Stimulated activated CD8-positive, alpha-beta memory T cell treated with anti-CD3 and anti-CD28 coated beads, Interleukin-12 subunit alpha, Interleukin-12 subunit beta, amount 100 ng/mL, for 4 hours (primary cell): Measurements from ENCODE around the gene SUCLG2.

Source experiments
- DNase-seq: peaks from one replicate; pipeline ENCODE4 v3.0.0-alpha.2; 2020; ENCODE audit warnings: low read depth

SUCLG2 gene, protein sequence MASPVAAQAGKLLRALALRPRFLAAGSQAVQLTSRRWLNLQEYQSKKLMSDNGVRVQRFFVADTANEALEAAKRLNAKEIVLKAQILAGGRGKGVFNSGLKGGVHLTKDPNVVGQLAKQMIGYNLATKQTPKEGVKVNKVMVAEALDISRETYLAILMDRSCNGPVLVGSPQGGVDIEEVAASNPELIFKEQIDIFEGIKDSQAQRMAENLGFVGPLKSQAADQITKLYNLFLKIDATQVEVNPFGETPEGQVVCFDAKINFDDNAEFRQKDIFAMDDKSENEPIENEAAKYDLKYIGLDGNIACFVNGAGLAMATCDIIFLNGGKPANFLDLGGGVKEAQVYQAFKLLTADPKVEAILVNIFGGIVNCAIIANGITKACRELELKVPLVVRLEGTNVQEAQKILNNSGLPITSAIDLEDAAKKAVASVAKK

DNA sequence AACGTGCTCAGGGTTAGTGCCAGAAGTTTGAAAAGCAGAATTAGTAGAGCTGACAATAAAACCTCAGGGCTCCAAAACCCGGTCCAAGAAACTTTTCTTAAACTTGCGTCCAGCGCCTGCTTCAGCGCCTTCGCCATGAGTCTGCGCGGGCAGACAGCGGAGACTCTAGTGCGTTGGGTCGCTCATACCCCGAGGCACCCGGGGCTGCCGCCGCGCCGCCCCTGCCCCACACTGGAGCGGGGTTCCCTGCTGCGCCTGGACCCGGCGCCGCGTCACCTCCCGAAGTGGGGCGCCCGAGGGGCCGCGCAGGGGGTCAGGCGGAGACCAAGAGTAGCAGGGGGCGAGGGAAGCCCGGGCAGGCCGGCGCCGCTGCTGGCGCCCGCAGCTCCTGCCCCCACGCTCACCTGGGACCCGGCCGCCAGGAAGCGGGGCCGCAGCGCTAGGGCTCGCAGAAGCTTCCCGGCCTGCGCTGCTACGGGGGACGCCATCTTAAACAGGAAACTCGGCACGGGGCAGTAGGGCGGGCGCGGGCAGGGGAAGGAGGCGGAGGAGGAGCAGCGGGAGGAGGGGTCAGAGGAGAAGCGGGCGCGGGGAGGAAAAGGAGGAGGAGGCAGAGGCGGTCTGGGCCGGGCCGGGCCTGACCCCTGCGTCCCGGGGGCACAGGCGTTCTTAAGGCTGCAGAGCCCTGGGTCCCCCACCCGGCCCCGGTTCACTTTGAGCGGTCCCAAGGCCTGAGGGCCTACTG lies at the start of gene SUCLG2:
Gene SUCLG2 (minus strand): TSS at position 514 of the 745 bp plus-strand sequence. CDS start 26 bp downstream, at position 488.
- DNase-seq, result peak; percentile 70

DNA sequence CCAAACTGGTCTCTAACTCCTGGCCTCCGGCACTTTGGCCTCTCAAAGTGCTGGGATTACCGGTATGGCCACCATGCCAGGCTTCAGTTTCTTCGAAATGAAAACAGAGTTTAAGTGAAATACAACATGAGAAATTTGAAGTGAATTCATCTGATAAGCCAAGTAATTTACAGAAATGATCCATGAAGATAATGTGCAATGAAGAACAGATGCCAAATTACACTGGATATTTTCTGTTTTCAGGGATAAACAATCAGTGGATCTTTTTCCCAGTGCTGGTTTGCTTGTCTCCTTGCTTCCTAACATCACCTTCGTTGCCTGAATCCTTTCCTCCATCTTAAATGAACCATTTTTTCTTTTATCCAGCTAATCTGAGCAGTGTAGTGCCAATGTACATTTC lies 46.2 kb upstream of the SUCLG2 start:
- DNase-seq, result no peak

DNA sequence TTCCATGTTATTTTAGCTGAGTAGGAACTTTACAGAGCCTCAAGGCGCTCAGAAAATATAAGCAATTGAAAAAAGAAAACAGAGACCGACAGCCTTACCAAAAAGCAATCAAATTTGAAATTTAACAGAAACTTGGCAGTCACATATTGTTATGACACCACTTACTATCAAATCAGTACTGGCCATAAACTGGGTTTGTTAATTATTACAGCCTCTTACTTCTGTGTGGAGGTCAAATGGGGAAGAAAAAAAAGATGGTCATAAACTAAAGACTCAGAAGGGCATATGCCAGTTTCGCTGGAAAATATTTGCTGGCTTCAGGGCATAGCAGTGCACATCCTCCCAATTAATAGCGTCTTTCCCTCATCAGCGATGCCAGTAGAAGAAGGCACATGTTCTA lies 45.5 kb upstream of the SUCLG2 start:
- DNase-seq, result no peak

DNA sequence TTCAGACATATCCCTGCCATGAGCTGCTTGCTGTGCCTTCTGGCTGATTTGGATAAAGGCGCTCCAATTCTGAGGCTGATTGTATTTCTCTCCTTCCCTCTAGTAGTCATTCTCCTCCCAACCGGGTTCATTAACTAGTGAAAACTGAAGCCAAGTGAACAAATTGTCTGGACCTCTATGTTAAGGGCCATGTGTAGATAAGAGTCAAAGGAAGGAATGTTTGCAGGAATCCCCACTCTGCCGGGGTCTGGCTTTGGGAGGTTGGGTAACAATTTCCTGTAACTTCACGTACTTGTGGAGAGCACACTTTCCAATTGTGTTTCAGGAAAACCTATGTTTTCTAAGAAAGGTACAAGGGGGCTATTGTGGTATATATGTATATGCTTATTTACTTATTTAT lies 38.2 kb upstream of the SUCLG2 start:
- DNase-seq, result no peak

DNA sequence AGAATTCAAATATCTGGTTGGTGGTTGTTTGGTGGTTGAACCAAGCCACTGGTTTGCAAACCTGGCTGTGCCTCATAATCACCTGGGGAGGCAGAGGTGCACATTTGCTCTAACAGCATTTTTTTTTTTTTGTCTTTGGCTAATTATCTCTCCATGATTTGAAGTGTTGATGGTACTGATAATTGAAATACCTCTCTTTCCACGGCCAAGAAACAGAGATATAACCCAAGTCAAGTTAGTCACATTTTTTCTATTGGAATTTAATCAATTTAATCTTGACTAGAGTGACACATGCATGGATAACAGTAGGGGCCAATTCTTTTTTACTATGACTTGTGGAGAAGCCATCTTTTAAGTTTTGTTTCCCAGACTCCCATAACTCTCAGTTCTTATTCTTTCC lies 37.5 kb upstream of the SUCLG2 start:
- no peak for DNase-seq

DNA sequence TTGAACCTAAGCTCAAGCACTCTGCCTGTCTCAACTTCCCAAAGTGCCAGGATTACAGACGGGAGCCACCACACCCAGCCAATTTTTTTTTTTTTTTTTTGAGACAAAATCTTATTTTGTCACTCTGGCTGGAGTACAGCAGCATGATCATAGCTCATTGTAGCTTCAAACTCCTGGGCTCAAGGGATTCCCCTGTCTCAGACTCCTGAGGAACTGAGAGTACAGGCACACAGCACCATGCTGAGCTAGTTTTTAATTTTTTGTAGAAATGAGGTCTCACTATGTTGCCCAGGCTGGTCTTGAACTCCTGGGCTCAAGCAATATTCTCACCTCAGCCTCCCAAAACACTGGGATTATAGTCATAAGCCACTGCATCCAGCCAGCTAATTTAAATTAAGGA lies 36.8 kb upstream of the SUCLG2 start:
- no peak for DNase-seq

DNA sequence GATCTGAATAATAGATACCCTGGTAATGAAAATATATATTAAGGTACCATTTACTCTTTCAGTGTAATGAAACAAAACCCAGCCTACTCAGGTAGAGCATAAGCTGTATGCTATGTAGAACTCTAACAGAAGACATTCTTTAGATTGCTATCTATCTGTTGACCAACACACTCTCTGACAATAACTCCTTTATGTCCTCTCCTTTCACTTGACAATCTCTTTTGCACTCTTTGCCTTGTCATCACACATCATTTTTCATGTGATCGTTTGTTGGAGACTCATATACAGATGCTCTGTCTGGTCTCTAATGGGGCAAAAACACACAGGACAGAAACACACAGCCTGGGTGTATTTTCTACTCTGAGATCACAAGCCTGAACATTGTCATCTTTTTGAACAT lies 35.4 kb upstream of the SUCLG2 start:
- DNase-seq, result no peak

DNA sequence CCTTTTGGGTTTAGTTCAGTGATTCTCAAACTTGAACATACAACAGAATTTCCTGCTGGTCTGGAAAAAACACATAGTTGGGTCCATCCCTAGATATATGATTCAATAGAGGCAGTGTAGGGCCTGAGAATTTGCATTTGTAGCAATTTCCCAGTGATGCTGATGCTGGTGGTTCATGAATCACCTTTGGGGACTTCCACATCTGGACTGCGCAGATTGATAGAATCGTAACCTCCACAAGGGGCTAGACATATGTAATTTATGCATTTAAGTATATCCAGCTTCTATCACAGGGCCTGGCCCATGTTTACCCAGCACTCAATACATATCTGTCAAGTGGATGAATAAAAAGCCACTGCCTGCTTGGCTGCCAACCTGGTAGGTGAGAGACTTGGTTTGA lies 33.8 kb upstream of the SUCLG2 start:
- no peak for DNase-seq

DNA sequence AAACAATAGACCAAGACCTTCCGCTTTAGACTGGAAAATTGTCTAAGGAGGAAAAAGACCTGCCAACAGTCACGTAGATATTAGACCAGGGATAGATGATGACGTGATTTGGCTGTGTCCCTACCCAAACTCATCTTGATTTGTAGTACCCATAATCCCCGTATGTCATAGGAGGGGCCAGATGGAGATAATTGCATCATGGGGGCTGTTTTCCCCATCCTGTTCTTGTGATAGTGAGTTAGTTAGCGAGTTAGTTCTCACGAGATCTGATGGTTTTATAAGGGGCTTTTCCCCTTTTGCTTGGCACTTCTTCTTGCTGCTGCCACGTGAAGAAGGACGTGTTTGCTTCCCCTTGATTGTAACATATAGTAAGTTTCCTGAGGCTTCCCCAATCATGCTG lies 31.7 kb upstream of the SUCLG2 start:
- no peak for DNase-seq

DNA sequence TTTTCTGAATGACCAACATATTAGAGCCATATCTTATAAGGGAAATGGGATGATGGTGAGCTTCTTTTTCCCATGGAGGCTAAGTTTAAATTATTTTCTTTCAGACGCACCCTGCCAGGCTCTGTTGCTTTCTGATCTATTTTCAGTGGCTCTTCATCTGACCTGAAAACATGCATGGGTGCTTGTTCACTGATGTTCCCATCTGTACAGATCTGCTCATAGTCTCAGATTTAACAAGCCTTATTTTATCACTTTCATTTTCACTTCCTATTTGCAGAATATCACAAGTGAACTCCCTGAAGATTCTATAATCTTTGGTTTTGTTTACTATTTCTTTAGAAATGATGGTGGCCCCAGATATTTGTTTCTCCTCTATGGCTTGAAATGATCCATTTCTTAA lies 31.1 kb upstream of the SUCLG2 start:
- no peak for DNase-seq

DNA sequence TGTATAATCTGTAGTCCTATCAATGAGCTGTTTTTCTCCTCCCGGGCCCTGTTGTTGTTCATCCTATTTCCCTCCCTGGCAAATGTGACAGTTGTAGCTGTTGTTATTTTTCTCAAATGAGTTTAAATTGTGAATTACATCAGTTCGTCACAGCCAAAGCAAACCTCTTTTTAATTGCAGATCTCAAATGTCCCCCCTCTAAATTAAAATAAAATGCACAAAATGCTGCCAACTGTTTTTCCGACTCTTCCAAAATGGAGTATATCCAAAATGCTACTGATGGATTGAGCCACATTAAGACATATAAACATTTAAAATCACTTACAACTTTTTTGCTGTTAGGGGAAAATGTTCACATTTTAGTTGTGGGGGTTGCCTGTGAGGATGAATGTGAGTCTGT lies 29.8 kb upstream of the SUCLG2 start:
- no peak for DNase-seq

DNA sequence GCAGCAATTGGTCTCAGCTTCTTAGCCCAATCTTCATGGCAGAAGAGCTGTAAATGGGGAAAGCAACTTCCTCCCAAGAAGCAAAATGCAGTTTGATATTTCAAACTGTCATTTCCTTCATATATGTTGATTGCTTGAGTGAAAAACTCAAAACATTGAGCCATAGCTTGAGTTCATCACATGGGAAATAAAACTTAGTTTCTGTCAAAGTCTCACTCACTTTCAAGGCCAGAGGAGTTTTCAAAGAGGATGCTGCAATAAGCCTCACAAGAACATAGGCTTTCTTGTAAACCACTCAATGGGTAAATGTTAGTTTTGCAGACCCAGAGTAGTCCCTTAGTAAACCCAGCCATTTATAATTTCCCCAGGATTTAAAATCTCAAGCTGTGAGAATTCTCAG lies 29.1 kb upstream of the SUCLG2 start:
- no peak for DNase-seq

DNA sequence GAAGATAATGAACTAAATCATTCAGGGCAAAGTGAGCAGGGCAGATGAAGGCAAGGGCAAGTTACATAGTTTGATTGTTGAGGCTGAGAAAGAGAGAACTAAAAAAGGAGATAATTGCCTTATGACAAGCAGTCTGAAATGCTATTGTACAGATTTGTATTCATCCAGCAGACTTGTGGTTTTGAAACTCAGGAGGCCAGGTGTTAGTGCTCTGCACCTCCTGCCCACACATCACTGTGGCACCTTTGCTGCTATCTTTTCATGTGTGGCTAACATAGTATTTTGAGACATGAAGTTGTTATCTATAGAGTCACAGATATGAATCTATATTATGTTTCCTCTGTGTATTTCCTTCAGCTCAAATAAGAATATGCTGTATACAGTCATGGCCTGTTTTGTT lies 24.3 kb upstream of the SUCLG2 start:
- DNase-seq, result no peak

DNA sequence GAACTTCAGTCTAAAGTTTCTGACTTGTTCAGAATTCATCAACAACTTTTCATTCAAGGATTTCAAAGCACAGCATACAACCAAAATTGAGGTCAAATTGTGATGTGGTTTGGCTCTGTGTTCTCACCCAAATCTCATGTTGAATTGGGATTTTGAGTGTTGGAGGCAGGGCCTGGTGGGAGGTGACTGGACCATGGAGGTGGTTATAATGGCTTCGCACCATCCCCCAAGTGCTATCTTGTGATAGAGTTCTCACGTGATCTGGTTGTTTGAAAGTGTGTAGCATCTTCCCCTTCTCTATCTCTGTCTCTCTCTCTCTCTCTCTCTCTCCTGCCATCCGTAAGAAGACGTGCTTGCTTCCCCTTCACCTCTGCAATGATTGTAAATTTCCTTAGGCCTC lies 19.6 kb upstream of the SUCLG2 start:
- no peak for DNase-seq

DNA sequence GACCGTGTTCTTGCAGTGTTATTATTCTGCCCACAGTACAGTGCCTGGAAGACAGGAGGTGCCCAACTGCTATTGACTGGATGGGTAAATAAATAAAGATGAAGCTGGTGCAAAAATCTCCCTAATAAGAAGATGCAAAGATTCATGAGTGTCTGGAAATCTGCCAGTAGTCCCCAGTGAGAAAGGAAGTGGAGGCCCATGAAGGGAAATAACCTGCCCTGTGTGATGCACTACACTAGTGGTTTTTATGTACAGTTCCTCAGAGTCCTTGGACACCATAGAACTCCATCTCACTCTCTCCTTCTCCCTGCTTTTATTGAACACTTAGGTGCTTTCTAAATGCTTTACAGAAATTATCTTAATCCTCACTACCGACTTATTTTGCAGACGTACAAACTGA lies 8.3 kb upstream of the SUCLG2 start:
- DNase-seq, result no peak

DNA sequence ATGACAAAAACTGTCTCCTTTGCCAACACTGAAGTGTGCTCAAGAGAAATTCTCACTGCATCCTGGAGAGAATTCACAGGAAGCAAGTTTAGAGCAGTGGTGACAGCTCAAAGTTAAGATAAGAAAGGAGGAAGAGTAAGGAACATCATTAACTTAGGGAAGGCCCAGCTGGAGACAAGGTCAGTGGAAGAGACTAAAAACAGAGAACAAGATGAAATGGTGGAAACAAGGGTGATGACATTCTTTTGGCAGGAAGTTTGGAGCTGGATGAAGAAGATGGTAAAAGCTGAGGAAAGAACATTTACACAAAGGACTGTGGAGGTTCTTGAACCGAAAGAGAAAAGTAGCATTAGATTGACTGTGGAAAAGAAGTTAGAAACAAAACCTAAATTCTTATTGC lies 6.7 kb upstream of the SUCLG2 start:
- DNase-seq, result no peak

DNA sequence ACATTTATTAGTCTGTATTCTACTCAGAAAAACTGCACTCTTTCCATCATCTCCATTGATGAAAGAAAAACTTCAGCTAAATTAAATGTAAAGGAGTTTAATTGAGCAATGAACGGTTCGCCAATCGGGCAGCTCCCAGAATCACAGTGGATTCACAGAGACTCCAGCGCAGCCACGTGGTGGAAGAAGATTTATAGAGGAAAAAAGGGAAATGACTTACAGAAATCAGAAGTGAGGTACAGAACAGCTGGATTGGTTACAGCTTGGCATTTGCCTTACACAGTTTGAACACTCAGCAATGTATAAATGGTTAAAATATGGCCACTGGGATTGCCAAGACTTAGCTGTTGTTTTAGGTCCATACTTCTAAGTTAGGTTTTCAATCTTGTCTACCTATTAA lies 2.8 kb upstream of the SUCLG2 start:
- DNase-seq, result no peak

DNA sequence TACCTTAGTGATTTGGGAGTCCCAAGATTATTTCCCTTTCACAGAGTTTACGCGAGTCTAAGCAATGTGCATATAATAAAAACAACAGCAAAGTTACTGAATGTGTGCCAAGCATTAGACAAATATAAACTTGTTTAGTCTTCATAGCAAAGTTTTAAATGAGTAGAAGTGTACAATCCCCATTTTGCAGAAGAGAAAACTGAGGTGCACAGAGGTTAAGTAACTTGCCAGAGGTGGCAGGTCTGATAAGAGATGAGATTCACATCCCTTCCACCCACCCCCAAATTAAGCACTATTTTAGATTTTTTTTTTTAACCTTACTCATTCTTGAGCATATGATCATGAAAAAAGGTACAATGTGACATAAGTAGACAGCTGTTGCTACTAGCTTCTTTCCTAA lies 2.2 kb upstream of the SUCLG2 start:
- DNase-seq, result no peak

DNA sequence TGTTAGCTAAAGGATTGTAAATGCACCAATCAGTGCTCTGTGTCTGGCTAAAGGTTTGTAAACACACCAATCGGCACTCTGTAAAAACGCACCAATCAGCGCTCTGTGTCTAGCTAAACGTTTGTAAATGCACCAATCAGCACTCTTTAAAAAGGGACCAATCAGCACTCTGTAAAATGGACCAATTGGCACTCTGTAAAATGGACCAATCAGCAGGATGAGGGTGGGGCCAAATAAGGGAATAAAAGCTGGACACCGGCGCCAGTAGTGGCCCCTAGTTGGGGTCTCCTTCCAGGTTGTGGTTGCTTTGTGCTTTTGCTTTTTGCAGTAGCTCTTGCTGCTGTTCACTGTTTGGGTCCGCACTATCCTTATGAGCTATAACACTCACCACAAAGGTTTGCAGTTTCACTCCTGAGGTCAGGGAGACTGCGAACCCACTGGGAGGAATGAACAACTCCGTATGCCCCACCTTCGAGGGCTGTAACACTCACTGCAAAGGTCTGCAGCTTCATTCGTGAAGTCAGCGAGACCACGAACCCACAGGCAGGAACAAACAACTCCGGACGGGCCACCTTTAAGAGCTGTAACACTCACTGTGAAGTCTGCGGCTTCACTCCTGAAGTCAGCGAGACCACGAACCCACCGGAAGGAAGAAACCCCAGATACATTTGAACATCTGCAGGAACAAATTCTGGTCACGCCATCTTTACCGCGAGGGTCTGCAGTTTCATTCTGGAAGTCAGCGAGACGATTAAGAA lies 1.1 kb upstream of the SUCLG2 start:
- DNase-seq, result peak; percentile 60

DNA sequence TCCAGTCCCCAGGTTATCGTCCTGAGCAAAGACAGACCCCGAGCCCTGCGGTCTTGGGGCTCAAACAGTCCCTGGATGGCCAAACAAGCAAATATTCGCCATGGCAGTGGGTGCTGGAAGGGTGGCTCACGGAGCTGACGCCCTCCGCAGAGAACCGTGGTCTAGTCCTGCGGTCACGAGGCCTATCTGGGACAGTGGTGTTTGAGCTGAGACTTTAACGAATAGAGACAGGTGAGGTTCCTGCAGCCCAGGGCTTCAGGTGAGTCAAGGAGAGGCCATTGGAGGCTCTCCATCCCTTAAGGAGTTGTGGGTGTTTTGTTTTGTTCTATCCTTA lies 399 bp upstream of the SUCLG2 start:
- no peak for DNase-seq

DNA sequence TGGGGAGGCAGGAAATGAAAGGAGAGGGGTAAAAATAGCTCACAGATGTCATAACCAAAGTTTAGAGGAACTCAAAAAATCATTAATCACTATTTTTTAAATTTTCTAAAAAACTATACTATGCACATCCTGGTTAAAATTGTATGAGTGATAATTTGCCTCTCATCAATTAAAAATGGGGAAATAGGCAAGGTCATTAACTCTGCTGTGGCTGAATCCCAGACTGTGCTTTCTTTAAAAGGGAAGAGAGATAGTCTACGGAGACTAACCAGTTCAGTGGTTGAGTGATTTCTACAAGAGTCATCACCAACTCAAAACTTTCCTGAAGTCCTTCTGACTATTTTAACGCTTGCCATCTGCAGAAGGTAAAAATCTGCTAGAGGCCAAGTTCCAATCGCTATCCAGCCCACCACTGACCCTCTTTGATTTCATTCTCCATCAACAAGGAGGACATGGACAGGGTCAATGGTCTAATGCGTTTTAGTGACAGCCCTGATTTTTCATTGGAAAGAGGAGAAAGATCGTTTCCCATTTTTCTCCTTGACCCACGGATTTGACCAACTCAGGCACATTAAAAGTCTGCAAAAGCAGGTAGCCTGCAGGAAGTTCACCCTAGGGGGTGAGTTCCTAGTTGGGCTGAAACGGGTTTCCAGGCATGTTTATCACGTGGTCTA lies 850 bp downstream of the SUCLG2 start:
- DNase-seq, result no peak

DNA sequence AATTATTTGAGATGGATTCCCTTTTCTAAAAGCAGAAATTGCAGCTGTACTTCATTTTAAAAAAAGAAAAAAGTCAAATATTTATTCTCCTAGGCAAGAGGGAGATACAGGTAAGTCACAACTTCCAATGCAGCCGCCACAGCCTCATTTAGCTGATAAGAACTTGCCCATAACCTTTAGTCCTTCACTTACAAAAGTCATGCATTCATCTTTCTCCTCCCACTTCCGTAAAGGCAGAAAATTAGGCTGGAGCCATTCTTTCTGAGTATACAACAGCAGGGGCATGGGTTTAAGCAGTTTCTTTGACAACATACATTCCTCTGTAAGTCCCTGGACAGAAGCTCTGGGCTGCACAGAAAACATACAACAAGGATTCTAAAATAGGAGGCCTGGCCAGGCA lies 4.3 kb downstream of the SUCLG2 start:
- DNase-seq, result no peak

DNA sequence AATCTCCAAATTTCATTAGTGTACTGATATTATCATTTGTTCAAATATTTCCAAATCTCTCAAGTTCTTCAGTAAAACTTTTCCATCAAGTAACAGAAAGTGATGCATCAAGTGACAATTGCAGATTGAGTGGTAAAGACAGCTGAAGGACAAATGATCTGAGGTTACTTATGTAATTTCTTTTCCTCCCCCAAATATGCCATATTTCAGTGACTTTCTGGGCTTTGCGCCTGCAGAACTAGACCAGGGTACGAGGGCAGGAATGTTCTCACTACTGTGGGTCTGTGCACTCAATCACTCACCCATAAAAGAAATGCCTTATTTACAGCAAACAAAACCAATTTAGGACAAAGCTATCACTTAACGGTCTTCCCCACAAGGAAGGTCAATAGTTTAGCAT lies 4.7 kb downstream of the SUCLG2 start:
- DNase-seq, result no peak
